ENCODE measurements around the gene ARL15. TPM values are rescaled to one million over a fixed set of nuclear protein-coding genes. Genes with fewer than 3 reads are reported as not detected.

ARL15 gene
- total RNA-seq, 2 donors from 2014 or later: 14.3 to 24.1 TPM

DNA sequence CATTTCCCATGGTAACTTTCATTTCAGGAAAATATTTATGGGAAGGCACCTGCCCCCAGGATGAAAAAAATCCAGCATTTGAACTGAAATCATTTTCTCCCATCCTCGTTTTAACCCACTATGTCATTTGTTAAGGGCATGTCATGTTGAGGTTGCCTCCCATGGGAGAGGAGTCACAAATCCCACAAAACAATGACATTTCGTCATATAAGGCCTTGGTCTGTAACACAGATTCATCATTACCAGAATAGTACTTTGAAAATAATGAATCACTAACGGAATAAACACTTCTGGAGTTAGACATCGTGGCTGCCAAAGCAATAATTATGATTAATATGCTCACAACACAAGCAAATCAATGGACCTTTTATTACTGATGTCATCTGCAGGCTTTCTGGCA is 475.9 kb downstream of the ARL15 start:
- no peak for DNase-seq
- H3K9me3 ChIP-seq: no peaks in the 10 kb centered on the region
- no peak overlapping the region for H3K4me3 ChIP-seq
- WGBS, 2 donors: 33 to 42% methylated on average over 4 of the region's 4 CpGs
- no peak for ATAC-seq
- TF ChIP-seq POLR2A (IDR thresholded peaks at IDR 0.05): no peak
- TF ChIP-seq, protein P1, sequence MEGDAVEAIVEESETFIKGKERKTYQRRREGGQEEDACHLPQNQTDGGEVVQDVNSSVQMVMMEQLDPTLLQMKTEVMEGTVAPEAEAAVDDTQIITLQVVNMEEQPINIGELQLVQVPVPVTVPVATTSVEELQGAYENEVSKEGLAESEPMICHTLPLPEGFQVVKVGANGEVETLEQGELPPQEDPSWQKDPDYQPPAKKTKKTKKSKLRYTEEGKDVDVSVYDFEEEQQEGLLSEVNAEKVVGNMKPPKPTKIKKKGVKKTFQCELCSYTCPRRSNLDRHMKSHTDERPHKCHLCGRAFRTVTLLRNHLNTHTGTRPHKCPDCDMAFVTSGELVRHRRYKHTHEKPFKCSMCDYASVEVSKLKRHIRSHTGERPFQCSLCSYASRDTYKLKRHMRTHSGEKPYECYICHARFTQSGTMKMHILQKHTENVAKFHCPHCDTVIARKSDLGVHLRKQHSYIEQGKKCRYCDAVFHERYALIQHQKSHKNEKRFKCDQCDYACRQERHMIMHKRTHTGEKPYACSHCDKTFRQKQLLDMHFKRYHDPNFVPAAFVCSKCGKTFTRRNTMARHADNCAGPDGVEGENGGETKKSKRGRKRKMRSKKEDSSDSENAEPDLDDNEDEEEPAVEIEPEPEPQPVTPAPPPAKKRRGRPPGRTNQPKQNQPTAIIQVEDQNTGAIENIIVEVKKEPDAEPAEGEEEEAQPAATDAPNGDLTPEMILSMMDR (IDR thresholded peaks at IDR 0.05): no peak
- no peaks in the 10 kb centered on the region for H3K27me3 ChIP-seq
- H3K27ac ChIP-seq: no peak overlapping the region
- no peaks in the 10 kb centered on the region for H3K36me3 ChIP-seq (replicated peaks in 1 of 2; ENCODE audit: insufficient read depth in 1 of 2, low read depth in 2 of 2)
- intact Hi-C loops (cut with DNase I): no loop called here
- no peaks in the 10 kb centered on the region for H3K4me1 ChIP-seq

MicroRNA genes within 50 kb of the gene (microRNA counts, 767-probe panel; counts per million panel counts)
- 0 to 736 counts per million in 2 donors for microRNA hsa-miR-581

Small RNAs within 50 kb of the gene (microRNA-seq; reads per million reads assigned to microRNA genes)
- gene MIR4459 (ENCODE audit: borderline number of aligned reads in 2 of 2, borderline replicate concordance in 2 of 2) (0 reads per million in 2 donors), gene MIR581 (ENCODE audit: borderline number of aligned reads in 2 of 2, borderline replicate concordance in 2 of 2) (0 reads per million in 2 donors)

Small RNAs within 50 kb of the gene (small RNA-seq; reads per million reads assigned to genes)
- gene AC008873.1: not detected
- not detected for gene MIR4459
- not detected for gene MIR581
- gene RNU6-272P: not detected

Other genes with a start within 250 kb of the ARL15 start
- not detected for gene HSPB3, start 145.1 kb upstream of the ARL15 start, total RNA-seq
- gene SNX18, start 207.2 kb upstream of the ARL15 start, total RNA-seq: 10 to 100 TPM; 22.4 to 24.4 TPM